Measurements from ENCODE around the gene RPL36AL. TPM values are rescaled to one million over a fixed set of nuclear protein-coding genes. Genes with fewer than 3 reads are reported as not detected.

Gene RPL36AL
- total RNA-seq (2022; extraction: Qiagen RNA extraction) = 409 to 557 TPM (median 413 TPM) in 5 replicates

DNA sequence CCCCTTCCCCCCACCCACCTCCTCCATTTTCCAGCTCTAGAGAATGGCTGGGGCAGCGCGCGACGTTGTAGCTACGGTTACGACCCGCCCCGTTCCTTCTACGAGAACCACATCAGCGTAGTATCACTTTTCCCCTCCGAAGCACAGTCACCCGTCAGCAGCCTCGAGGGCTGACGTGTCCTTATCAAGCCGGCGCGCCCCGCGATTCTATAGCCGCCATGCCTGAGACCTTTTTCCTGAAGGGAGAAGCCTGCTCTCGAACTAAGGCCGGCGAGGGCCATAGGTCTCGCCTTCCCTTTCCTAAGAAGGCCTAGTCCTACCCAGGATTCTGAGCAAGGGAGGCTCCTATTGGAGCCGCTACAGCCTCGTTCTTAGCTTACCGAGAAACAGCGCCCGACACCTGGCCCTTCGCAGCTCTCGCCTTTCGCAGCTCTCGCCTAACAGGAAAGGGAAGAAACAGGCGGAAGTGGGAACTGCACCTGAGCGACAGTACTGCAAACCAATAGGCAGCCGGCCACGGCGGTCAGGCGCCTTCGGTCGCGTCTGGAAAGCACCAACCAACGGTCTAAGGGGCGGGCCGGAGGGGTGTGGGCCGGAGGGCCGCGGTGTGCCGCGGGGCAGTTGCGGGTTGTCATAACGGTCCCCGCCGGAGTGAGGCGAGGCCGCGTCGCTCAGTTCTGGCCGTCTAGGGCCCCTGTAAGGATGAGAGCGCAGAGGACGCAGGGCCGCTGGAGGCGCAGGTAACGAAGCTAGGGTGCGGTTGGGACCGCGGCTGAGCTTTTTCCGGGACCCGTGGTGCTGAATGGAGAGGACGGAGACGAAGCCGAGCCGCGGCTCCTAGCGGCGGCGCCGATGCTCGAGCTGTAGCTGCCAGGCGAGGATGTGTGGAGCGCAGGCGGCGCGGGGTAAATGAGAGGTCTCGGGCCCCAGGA is at the start of gene RPL36AL, which contains the start of gene MGAT2:
TSS of gene RPL36AL (minus strand) at position 445 of the 932 bp plus-strand sequence. CDS start 1,522 bp downstream, outside the sequence.
TSS of gene MGAT2 (plus strand) at position 618 of the 932 bp plus-strand sequence. CDS start 470 bp downstream, outside the sequence.

DNA sequence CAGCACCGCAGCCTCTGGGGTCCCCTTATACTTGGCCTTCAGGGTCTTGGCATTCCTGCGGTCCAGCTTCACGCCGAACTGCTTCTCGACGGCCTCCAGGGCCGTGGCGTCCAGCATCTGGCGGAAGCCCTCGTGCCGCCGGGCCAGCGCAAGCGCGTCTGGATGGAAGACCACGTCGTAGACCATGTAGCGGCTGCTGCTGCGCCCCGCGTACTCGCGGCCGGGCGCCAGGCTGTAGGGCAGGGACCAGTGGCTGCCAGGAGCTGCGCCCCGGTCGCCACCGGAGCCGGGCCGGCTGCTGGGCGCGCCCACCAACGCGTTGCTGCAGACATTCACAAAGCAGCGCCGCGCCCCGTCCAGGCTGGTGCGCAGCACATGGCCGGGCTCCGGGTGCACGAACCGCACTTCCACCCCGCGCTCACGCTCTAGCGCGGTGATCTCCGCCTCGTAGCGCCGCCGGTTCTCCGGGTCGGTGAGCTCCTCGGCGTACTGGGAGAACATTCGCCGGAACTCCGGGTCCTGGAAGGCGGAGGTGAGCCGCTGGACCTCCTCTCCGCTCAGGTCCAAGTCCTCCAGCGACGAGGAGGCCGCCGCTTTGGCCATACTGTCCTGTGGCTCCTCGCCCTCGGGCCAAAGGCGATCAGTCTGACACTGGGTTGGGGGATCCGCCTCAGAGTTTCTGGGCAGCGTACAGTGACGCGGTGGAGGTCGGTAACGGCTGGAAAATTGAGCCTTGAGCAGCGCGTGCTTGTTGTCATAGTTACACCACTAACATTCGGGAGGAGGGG is 14.3 kb upstream of the RPL36AL start, which contains the start of gene DNAAF2:
TSS of gene DNAAF2 (minus strand) at position 698 of the 788 bp plus-strand sequence. CDS start at position 603, 95 bp downstream.

DNA sequence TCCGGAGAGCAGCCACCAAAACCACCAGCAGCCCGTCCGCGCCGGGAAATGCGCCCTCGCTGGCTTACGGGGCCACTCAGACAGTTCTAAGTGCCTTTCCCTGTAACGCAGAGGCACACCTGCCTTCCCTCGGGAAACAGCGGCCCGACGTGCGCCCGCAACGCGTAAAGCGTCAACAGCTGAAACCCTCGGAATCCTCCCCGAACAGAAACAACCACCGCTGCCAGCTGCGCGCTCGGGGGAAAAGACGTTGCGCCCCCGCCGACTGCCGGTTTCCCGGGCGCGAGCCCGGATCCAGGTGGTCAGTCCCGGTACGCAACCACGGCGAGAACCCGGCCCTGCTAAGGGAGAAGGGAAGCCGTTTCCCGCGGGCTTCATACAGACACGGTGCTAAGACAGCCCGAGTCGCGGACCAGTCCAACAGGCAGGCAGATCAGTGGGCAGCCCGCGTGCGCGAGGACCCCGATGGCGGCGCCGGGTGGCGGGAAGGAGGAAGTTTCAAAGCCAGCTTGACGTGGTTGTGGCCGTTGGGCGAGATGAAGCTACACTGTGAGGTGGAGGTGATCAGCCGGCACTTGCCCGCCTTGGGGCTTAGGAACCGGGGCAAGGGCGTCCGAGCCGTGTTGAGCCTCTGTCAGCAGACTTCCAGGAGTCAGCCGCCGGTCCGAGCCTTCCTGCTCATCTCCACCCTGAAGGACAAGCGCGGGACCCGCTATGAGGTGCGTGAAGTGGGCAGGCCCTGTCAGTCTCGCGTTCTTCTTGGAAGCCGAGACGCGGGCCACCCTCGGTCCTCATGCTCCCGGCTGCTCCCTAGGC is 21.7 kb downstream of the RPL36AL start, which contains the start of gene LRR1:
TSS of gene LRR1 (plus strand) at position 456 of the 816 bp plus-strand sequence. CDS start at position 537, 81 bp downstream.

DNA sequence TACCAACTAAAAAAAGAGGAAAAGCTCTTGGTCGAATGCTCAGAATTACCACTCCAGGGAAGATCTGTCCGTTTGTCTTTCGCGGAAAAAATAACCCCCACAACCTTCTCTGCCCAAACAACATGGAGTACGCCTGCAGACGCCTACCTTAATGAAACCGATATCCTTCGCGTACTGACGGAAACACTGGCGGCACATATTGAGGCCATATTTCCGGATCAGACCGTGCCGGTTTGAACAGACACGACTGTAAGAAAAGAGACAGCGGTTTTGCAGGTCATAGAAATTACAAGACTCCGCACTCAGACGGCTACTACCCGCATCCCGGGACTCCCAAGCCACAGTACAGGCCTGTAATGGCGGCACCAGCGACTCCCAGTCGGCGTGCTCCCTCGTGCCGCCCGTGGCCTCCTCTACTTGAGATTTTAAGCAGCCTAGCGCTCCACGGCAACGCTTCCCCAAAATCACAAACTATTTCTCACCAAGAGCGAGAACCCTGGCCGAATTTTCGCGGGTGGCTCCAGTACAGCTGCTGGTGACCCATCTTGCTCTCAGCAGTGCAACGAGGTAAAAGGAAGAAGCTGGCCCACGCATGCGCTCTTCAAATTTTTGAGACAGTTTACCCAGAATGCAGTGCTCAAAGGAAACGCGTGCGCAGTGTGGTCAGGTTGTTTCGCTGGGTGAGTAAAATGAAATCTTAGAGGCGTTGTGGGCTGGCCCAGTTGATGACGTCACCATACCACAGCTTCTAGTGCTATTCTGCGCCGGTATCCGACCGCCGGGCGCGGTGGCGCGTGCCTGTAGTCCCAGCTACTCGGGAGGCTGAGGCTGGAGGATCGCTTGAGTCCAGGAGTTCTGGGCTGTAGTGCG is 34.4 kb downstream of the RPL36AL start, which contains the start of gene RPS29:
TSS of gene RPS29 (minus strand) at position 578 of the 870 bp plus-strand sequence. CDS start at position 544, 34 bp downstream.

Other genes starting within 250 kb of the RPL36AL start
- gene RPS29, start 34.2 kb downstream of the RPL36AL start, total RNA-seq (2022; extraction: Qiagen RNA extraction) = 3,276 to 5,293 TPM (median 3,450 TPM) in 5 replicates
- gene LRR1, start 21.7 kb downstream of the RPL36AL start, total RNA-seq (2022; extraction: Qiagen RNA extraction) = 44.4 to 48.2 TPM (median 46.5 TPM) in 5 replicates
- 45.5 to 54.5 TPM (median 52.5 TPM) in 5 replicates for gene MGAT2, start 173 bp upstream of the RPL36AL start, total RNA-seq (2022; extraction: Qiagen RNA extraction)
- gene DNAAF2, start 14.6 kb upstream of the RPL36AL start, total RNA-seq (2022; extraction: Qiagen RNA extraction) = 10.8 to 12.6 TPM (median 11.4 TPM) in 5 replicates
- gene POLE2, start 67.6 kb upstream of the RPL36AL start, total RNA-seq (2022; extraction: Qiagen RNA extraction) = 12.2 to 15.7 TPM (median 13.4 TPM) in 5 replicates
- 0.23 to 0.48 TPM (median 0.41 TPM) in 5 replicates for gene KLHDC1, start 72.5 kb upstream of the RPL36AL start, total RNA-seq (2022; extraction: Qiagen RNA extraction)
- 29.7 to 32.9 TPM (median 32.4 TPM) in 5 replicates for gene KLHDC2, start 147.5 kb upstream of the RPL36AL start, total RNA-seq (2022; extraction: Qiagen RNA extraction)
- gene NEMF, start 232.2 kb upstream of the RPL36AL start, total RNA-seq (2022; extraction: Qiagen RNA extraction) = 30.1 to 39.0 TPM (median 36.6 TPM) in 5 replicates